HFF-Myc (cell line): ENCODE results near the gene RAET1E.
"Not testable (repeated sequence)": the region's sequence is repeated elsewhere in the genome, so short reads cannot be mapped to it uniquely, and the experiment has no call there.

Experiments used
- DNase-seq: peaks from one replicate; pipeline ENCODE4 v3.0.0-alpha.2; 2011; ENCODE audit warnings: low read depth; ENCODE audit errors: extremely low read depth
- H3K4me3 ChIP-seq: replicated peaks from 2 replicates; pipeline ENCODE4 v1.5.1; 2011; ENCODE audit warnings: low read depth, mild to moderate bottlenecking, control low read depth, low read length
- CTCF ChIP-seq: IDR thresholded peaks from 2 replicates; pipeline ENCODE4 v1.5.1; 2012; ENCODE audit warnings: mild to moderate bottlenecking, low read depth, low read length, control low read depth; ENCODE audit errors: missing control alignments

RAET1E gene

GRCh38 chr6:149864578-149865535 is 33.1 kb downstream of the RAET1E start:
- H3K4me3 ChIP-seq = peak overlapping the region; percentile 65
- TF ChIP-seq CTCF = peak; percentile 73
- DNase-seq = no peak

- H3K4me3 ChIP-seq = peak within 1 kb of the TSS; percentile 65
- no peak for TF ChIP-seq CTCF
- DNase-seq = no peak
Measured at GRCh38 chr6:149863698-149864577, 34.0 kb downstream of the RAET1E start, which contains the start of gene LRP11. TSS of gene LRP11 (minus strand) at chr6:149864359. CDS start at chr6:149864020, 339 bp downstream.

GRCh38 chr6:149862922-149863697 is 34.8 kb downstream of the RAET1E start:
- H3K4me3 ChIP-seq = peak overlapping the region; percentile 65
- no peak for TF ChIP-seq CTCF
- no peak for DNase-seq

- not testable (repeated sequence) for DNase-seq
- H3K4me3 ChIP-seq = peak overlapping the region; percentile 65
Measured at GRCh38 chr6:149862424-149862738, 35.5 kb downstream of the RAET1E start.

GRCh38 chr6:149861603-149862423 is 36.1 kb downstream of the RAET1E start:
- no peak for DNase-seq

More at GRCh38 chr6:149861603-149862423, 36.1 kb downstream of the RAET1E start:
- TF ChIP-seq CTCF = no peak
- peak overlapping the region; percentile 65; the same call in 1 of the 2 replicates for H3K4me3 ChIP-seq
